GM12878 (cell line): Measurements from ENCODE around the gene RALGAPA2. TPM values are rescaled to one million over a fixed set of nuclear protein-coding genes. Genes with fewer than 3 reads are reported as not detected.

ENCODE experiments used
- ATAC-seq: fragments of 200-7000 bp; cut with Tn5 transposase; 3 replicates; pipeline ENCODE4 v1.9.1; 2020; ENCODE audit warnings: mild to moderate bottlenecking, moderate library complexity
- BruUV-seq: library from RNA; stranded (reverse); fragments of 400-500 nt; replicated peaks from 2 replicates; lab custom pipeline; 2021; lab: Mats Ljungman, UMichigan
- CTCF ChIA-PET: fragments of 300-600 bp; sonication (Branson Sonifier 250); formaldehyde crosslinking; extraction: SDS; loops from one replicate; lab custom pipeline; 2021; ENCODE audit warnings: inconsistent platforms; lab: Yijun Ruan, JAX
- POLR2A ChIA-PET: fragments of 350-600 bp; formaldehyde crosslinking; extraction: SDS; loops from one replicate; lab custom pipeline; 2021; ENCODE audit warnings: inconsistent platforms; lab: Charles Lee
- RAD21 ChIA-PET: fragments of 300-600 bp; sonication (Branson Sonifier 250); formaldehyde crosslinking; loops from one replicate; lab custom pipeline; 2023; ENCODE audit warnings: antibody characterized with exemption; ENCODE audit not compliant: unreplicated experiment; lab: Charles Lee
- SMC1A ChIA-PET: fragments of 300-600 bp; sonication (Branson Sonifier 250); formaldehyde crosslinking; loops from one replicate; lab custom pipeline; 2023; ENCODE audit not compliant: unreplicated experiment, uncharacterized antibody; lab: Charles Lee
- DNase-seq: peaks from one replicate; pipeline ENCODE4 v3.0.0-alpha.2; 2011; ENCODE audit warnings: low read depth, low spot score
- FAIRE-seq: peaks from 3 replicates; lab custom pipeline; 2011; peaks lifted over from hg19 to GRCh38; lab: Jason Lieb, UNC
- H2AFZ ChIP-seq: 2 replicates; pipeline ENCODE4 v1.6.0; 2011; ENCODE audit warnings: low read depth, low read length, control low read depth; ENCODE audit not compliant: control insufficient read depth
- H3K27ac ChIP-seq: 2 replicates; pipeline ENCODE4 v1.5.1; 2011; ENCODE audit warnings: control low read depth; ENCODE audit not compliant: control insufficient read depth, insufficient read depth
- H3K27me3 ChIP-seq, 2 experiments: replicated peaks in 1 of 2; 2 replicates each; pipeline versions ENCODE4 v1.6.0 to v1.6.1; 2011; ENCODE audit warnings: low read length in 1 of 2; ENCODE audit not compliant: control insufficient read depth in 2 of 2, insufficient read depth in 2 of 2
- H3K36me3 ChIP-seq, 2 experiments: 2 replicates each; pipeline ENCODE4 v1.5.1; 2011; ENCODE audit warnings: low read length in 1 of 2; ENCODE audit not compliant: control insufficient read depth in 2 of 2, insufficient read depth in 2 of 2
- H3K4me1 ChIP-seq: 2 replicates; pipeline ENCODE4 v1.6.1; 2011; ENCODE audit warnings: mild to moderate bottlenecking, low read length, moderate library complexity, mixed read lengths; ENCODE audit not compliant: control insufficient read depth, insufficient read depth
- H3K4me2 ChIP-seq: 2 replicates; pipeline ENCODE4 v1.6.0; 2011; ENCODE audit warnings: control low read depth; ENCODE audit not compliant: control insufficient read depth, insufficient read depth
- H3K4me3 ChIP-seq: fragments of 200-600 bp; sonication (generic); 2 replicates; pipeline ENCODE4 v1.5.1; 2016
- H3K79me2 ChIP-seq: 2 replicates; pipeline ENCODE4 v1.6.0; 2011; ENCODE audit warnings: low read length; ENCODE audit not compliant: control insufficient read depth, insufficient read depth
- H3K9ac ChIP-seq: 2 replicates; pipeline ENCODE4 v1.8.0; 2011; ENCODE audit warnings: low read length, control low read depth, mixed read lengths; ENCODE audit not compliant: control insufficient read depth, insufficient read depth
- H3K9me3 ChIP-seq: replicated peaks from 3 replicates; pipeline ENCODE4 v1.5.1; 2011; ENCODE audit warnings: mild to moderate bottlenecking, low read length; ENCODE audit not compliant: control insufficient read depth, insufficient read depth
- H4K20me1 ChIP-seq: 2 replicates; pipeline ENCODE4 v1.6.0; 2011; ENCODE audit not compliant: control insufficient read depth, insufficient read depth
- BMI1 ChIP-seq: fragments of 450-650 bp; IDR thresholded peaks from 2 replicates; pipeline ENCODE4 v1.6.1; 2016; ENCODE audit warnings: mild to moderate bottlenecking, moderate library complexity, borderline replicate concordance
- ESRRA ChIP-seq: IDR thresholded peaks from 2 replicates; pipeline ENCODE4 v1.6.1; 2012; ENCODE audit warnings: mild to moderate bottlenecking, low read length, improper control_type of control experiment
- FOXK2 ChIP-seq: fragments of 450-650 bp; IDR thresholded peaks from 2 replicates; pipeline ENCODE4 v1.6.1; 2017; ENCODE audit warnings: mild to moderate bottlenecking, moderate library complexity
- GABPA ChIP-seq: IDR thresholded peaks from 2 replicates; pipeline ENCODE4 v1.6.1; 2014; ENCODE audit warnings: antibody characterized with exemption, low read depth, mild to moderate bottlenecking, inconsistent platforms
- LARP7 ChIP-seq: fragments of 450-650 bp; IDR thresholded peaks from 2 replicates; pipeline ENCODE4 v1.6.1; 2017; ENCODE audit warnings: mild to moderate bottlenecking
- NR2F1 ChIP-seq: fragments of 450-650 bp; conservative IDR thresholded peaks from 2 replicates; pipeline ENCODE4 v1.6.1; 2017; ENCODE audit warnings: mild to moderate bottlenecking
- RAD51 ChIP-seq: fragments of 450-650 bp; IDR thresholded peaks from 2 replicates; pipeline ENCODE4 v1.6.1; 2016; ENCODE audit warnings: moderate library complexity, mild to moderate bottlenecking, inconsistent platforms
- SREBF1 ChIP-seq: IDR thresholded peaks from 2 replicates; pipeline ENCODE4 v1.6.1; 2012; ENCODE audit warnings: mild to moderate bottlenecking, low read length
- TAF1 ChIP-seq: IDR thresholded peaks from 2 replicates; pipeline ENCODE4 v1.6.1; 2011; ENCODE audit warnings: mild to moderate bottlenecking, low read depth, low read length, borderline replicate concordance
- WGBS: methylation state at CpG from one replicate; pipeline ENCODE4 v1.1.6; 2016; ENCODE audit warnings: low lambda C conversion rate; ENCODE audit not compliant: insufficient replicate concordance, insufficient coverage; ENCODE audit errors: missing lambda C conversion rate; 5-methylcytosine and 5-hydroxymethylcytosine counted together
- in situ Hi-C: fragments of 300-500 bp; cut with MboI; formaldehyde crosslinking; loops from 9 replicates; pipeline ENCODE4 v1.14.3; 2018; ENCODE audit warnings: mixed read lengths
- intact Hi-C: fragments of 100-400 bp; cut with micrococcal nuclease; formaldehyde crosslinking; loops from one replicate; pipeline ENCODE4 v1.14.2; 2022; ENCODE audit not compliant: unreplicated experiment
- polyA plus RNA-seq, 11 experiments: library from polyadenylated mRNA; depleted of rRNA in 4 of 11; unstranded in 6 of 11; stranded (reverse) in 5 of 11; fragments of >200 nt; fragmentation: Nextera tagmentation in 4 of 11; fragmentation: Illumina TruSeq in 1 of 11; extraction: Ambion mirVana in 4 of 11; extraction: Trizol in 1 of 11; gene quantifications; 1 replicate in 1 of 11; 2 replicates in 10 of 11; pipeline versions ENCODE4 v1.2.1 to v1.2.3, GENCODE V29; 2011 to 2016; ENCODE audit warnings: inconsistent platforms in 2 of 11, missing spikeins in 2 of 11, low read depth in 1 of 11
- total RNA-seq, 4 experiments: library from RNA; depleted of rRNA in 3 of 4; stranded (reverse); fragments of >200 nt in 3 of 4; fragmentation: Illumina TruSeq in 1 of 4; extraction: Trizol in 1 of 4; gene quantifications; 2 replicates each; pipeline versions ENCODE4 v1.2.1 to v1.2.3, GENCODE V29; 2013 to 2021
- TF ChIP-seq, protein P1 (sequence below): IDR thresholded peaks from 2 replicates; pipeline ENCODE4 v1.6.1; 2011; ENCODE audit warnings: borderline replicate concordance, low read depth, mild to moderate bottlenecking, moderate library complexity, low read length; ENCODE audit not compliant: insufficient read depth, poor library complexity, severe bottlenecking
- TF ChIP-seq, protein P2 (sequence below): fragments of 450-650 bp; IDR thresholded peaks from 2 replicates; pipeline ENCODE4 v1.6.1; 2016; ENCODE audit warnings: mild to moderate bottlenecking
- TF ChIP-seq, protein P3 (sequence below): fragments of 450-650 bp; conservative IDR thresholded peaks from 2 replicates; pipeline ENCODE4 v1.6.1; 2017; ENCODE audit warnings: mild to moderate bottlenecking, moderate library complexity
- TF ChIP-seq, protein P4 (sequence below): IDR thresholded peaks from 2 replicates; pipeline ENCODE4 v1.6.1; 2012; ENCODE audit warnings: low read depth, low read length, improper control_type of control experiment

Gene RALGAPA2
- total and polyA plus RNA-seq, 10 of the 15 experiments (the other 5 are each of a cell fraction or from before 2014, with no cell fraction given): 2.9 to 29.4 (median 19.6) TPM

DNA sequence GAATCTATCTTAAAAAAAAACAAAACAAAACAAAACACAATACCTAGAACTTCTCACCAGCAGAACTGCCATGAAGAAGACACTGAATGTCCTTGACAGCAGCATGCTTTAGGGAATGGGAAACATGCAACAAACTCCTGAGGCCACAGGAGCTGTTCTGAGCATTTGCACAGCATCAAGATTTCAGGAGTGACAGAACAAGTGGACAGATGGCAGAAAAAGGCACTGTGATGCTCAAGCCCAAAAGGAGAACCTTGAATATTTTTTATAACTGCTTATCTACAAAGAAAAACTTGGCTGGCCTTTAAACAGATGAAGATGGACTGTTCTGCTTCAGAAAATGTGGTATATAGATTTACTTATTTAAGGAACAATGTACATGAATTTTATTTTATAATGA is 158.9 kb downstream of the RALGAPA2 start (continued):
- TF ChIP-seq, protein P1, sequence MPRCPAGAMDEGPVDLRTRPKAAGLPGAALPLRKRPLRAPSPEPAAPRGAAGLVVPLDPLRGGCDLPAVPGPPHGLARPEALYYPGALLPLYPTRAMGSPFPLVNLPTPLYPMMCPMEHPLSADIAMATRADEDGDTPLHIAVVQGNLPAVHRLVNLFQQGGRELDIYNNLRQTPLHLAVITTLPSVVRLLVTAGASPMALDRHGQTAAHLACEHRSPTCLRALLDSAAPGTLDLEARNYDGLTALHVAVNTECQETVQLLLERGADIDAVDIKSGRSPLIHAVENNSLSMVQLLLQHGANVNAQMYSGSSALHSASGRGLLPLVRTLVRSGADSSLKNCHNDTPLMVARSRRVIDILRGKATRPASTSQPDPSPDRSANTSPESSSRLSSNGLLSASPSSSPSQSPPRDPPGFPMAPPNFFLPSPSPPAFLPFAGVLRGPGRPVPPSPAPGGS: no peak
- TF ChIP-seq SREBF1 (no peak), ESRRA (no peak), LARP7 (no peak)
- TF ChIP-seq, protein P2, sequence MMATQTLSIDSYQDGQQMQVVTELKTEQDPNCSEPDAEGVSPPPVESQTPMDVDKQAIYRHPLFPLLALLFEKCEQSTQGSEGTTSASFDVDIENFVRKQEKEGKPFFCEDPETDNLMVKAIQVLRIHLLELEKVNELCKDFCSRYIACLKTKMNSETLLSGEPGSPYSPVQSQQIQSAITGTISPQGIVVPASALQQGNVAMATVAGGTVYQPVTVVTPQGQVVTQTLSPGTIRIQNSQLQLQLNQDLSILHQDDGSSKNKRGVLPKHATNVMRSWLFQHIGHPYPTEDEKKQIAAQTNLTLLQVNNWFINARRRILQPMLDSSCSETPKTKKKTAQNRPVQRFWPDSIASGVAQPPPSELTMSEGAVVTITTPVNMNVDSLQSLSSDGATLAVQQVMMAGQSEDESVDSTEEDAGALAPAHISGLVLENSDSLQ: no peak
- TF ChIP-seq, all 136 proteins: peak for 0

DNA sequence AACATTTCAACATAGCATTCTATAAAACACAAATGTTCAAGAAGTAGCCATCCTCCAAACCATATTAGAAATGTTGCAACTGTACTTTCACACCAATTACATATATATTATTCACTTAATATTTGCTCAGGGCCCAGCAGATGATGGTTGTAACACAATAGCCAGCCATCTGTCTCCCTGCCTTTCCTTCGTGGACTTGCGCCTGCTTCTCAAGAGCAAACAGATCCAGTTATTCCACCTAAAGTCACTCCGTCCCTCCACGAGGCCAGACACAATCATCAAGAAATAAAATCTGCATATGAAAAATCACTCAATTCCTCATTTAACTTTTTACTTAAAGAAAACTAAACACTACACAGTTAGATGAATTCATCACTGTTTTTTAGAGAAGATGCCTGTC is 160.4 kb downstream of the RALGAPA2 start:
- Histone ChIP-seq H3K36me3 (no peaks in the 10 kb centered on the region; a peak in 1 of 4 replicates), H3K4me3 (no peak overlapping the region), H3K9ac (no peak overlapping the region), H2AFZ (no peak overlapping the region), H3K79me2 (no peaks in the 10 kb centered on the region), H3K9me3 (no peaks in the 10 kb centered on the region), H3K4me1 (peaks cover 4% of the 10 kb centered on the region), H3K27me3 (no peaks in the 10 kb centered on the region), H4K20me1 (no peaks in the 10 kb centered on the region), H3K27ac (no peak overlapping the region), H3K4me2 (no peak overlapping the region)
- POLR2A ChIA-PET: no interaction called here
- SMC1A ChIA-PET: interaction anchor here (0.6 to 3.1 kb wide), 3 partner anchors 10 to 314 kb away, joined by 3 to 14 read pairs (median 4); no protein-coding TSS in a partner anchor
- 96% methylated on average over 4 of the region's 4 CpGs for WGBS
- no peak for ATAC-seq
- no peak for FAIRE-seq
- in situ Hi-C loops: no loop called here
- no peak for TF ChIP-seq NR2F1
- no peak for TF ChIP-seq TAF1
- TF ChIP-seq FOXK2: no peak
- no peak for TF ChIP-seq RAD51
- TF ChIP-seq BMI1: no peak
- no peak for TF ChIP-seq GABPA
- TF ChIP-seq, protein P3, sequence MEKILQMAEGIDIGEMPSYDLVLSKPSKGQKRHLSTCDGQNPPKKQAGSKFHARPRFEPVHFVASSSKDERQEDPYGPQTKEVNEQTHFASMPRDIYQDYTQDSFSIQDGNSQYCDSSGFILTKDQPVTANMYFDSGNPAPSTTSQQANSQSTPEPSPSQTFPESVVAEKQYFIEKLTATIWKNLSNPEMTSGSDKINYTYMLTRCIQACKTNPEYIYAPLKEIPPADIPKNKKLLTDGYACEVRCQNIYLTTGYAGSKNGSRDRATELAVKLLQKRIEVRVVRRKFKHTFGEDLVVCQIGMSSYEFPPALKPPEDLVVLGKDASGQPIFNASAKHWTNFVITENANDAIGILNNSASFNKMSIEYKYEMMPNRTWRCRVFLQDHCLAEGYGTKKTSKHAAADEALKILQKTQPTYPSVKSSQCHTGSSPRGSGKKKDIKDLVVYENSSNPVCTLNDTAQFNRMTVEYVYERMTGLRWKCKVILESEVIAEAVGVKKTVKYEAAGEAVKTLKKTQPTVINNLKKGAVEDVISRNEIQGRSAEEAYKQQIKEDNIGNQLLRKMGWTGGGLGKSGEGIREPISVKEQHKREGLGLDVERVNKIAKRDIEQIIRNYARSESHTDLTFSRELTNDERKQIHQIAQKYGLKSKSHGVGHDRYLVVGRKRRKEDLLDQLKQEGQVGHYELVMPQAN: no peak
- TF ChIP-seq, protein P4, sequence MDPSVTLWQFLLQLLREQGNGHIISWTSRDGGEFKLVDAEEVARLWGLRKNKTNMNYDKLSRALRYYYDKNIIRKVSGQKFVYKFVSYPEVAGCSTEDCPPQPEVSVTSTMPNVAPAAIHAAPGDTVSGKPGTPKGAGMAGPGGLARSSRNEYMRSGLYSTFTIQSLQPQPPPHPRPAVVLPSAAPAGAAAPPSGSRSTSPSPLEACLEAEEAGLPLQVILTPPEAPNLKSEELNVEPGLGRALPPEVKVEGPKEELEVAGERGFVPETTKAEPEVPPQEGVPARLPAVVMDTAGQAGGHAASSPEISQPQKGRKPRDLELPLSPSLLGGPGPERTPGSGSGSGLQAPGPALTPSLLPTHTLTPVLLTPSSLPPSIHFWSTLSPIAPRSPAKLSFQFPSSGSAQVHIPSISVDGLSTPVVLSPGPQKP: no peak
- no peak for DNase-seq
- no TSS peak for BruUV-seq
- RAD21 ChIA-PET: no interaction called here
- CTCF ChIA-PET: interaction anchor here (1.6 kb wide), 1 partner anchor 10 kb away, joined by 6 read pairs; no protein-coding TSS in a partner anchor
- intact Hi-C loops: no loop called here
